Endothelial cell of umbilical vein (primary cell): Measurements from ENCODE around the gene ROBO2. TPM values are rescaled to one million over a fixed set of nuclear protein-coding genes. Genes with fewer than 3 reads are reported as not detected.

Experiments used
- BruUV-seq: library from RNA; stranded (reverse); fragments of 400-500 nt; replicated peaks from 2 replicates; lab custom pipeline; 2021; lab: Mats Ljungman, UMichigan
- CTCF ChIA-PET: fragments of 300-600, 350-600 bp; sonication (Branson Sonifier 250); formaldehyde crosslinking; loops from one replicate; lab custom pipeline; 2021; ENCODE audit warnings: antibody characterized with exemption, inconsistent platforms; lab: Charles Lee
- POLR2A ChIA-PET: fragments of 300-600, 350-600 bp; sonication (Branson Sonifier 250); formaldehyde crosslinking; loops from one replicate; lab custom pipeline; 2021; ENCODE audit warnings: antibody characterized with exemption, inconsistent platforms; lab: Charles Lee
- DNase-seq: peaks from one replicate; pipeline ENCODE4 v3.0.0-alpha.2; 2011; ENCODE audit warnings: low read depth, low spot score
- FAIRE-seq: peaks from 2 replicates; lab custom pipeline; 2011; peaks lifted over from hg19 to GRCh38; lab: Jason Lieb, UNC
- H2AFZ ChIP-seq: 2 replicates; pipeline ENCODE4 v1.6.0; 2012; ENCODE audit warnings: low read depth, low read length, control low read depth, inconsistent platforms
- H3K27ac ChIP-seq: 2 replicates; pipeline ENCODE4 v1.5.1; 2011; ENCODE audit warnings: low read depth, mild to moderate bottlenecking, control low read depth, low read length, moderate library complexity; ENCODE audit not compliant: insufficient read depth
- H3K27me3 ChIP-seq, 2 experiments: 2 replicates each; pipeline versions ENCODE4 v1.6.0 to v1.6.1; 2011; ENCODE audit warnings: low read length in 2 of 2, mixed read lengths in 1 of 2; ENCODE audit not compliant: control insufficient read depth in 2 of 2, insufficient read depth in 2 of 2
- H3K36me3 ChIP-seq, 2 experiments: 2 replicates in 1 of 2; 3 replicates in 1 of 2; pipeline ENCODE4 v1.5.1; 2011; ENCODE audit warnings: low read length in 2 of 2, mild to moderate bottlenecking in 1 of 2, moderate library complexity in 1 of 2; ENCODE audit not compliant: control insufficient read depth in 2 of 2, insufficient read depth in 2 of 2; ENCODE audit errors: extremely low read depth in 1 of 2
- H3K4me1 ChIP-seq: 3 replicates; pipeline ENCODE4 v1.5.1; 2011; ENCODE audit warnings: mild to moderate bottlenecking, low read length; ENCODE audit not compliant: control insufficient read depth, insufficient read depth; ENCODE audit errors: extremely low read depth
- H3K4me2 ChIP-seq: 2 replicates; pipeline ENCODE4 v1.6.1; 2011; ENCODE audit warnings: low read length, control low read depth, mixed read lengths; ENCODE audit not compliant: insufficient read depth
- H3K4me3 ChIP-seq, 3 experiments: fragments of 200-600 bp in 1 of 3; sonication (generic), shearing (Covaris generic) in 1 of 3; replicated peaks in 1 of 3; 2 replicates each; pipeline ENCODE4 v1.5.1; 2011 to 2016; ENCODE audit warnings: control low read depth in 3 of 3, low read length in 3 of 3, mild to moderate bottlenecking in 2 of 3, inconsistent platforms in 1 of 3, low read depth in 1 of 3, moderate library complexity in 1 of 3; ENCODE audit not compliant: insufficient read depth in 1 of 3
- H3K79me2 ChIP-seq: 2 replicates; pipeline ENCODE4 v1.6.0; 2012; ENCODE audit warnings: low read length, inconsistent platforms; ENCODE audit not compliant: control insufficient read depth, insufficient read depth
- H3K9ac ChIP-seq: replicated peaks from 2 replicates; pipeline ENCODE3; 2011; ENCODE audit warnings: low read length, control low read depth; ENCODE audit not compliant: insufficient read depth; ENCODE audit errors: extremely low read depth
- H3K9me1 ChIP-seq: replicated peaks from 3 replicates; pipeline ENCODE4 v1.6.0; 2011; ENCODE audit warnings: mild to moderate bottlenecking, low read length; ENCODE audit not compliant: control insufficient read depth, insufficient read depth; ENCODE audit errors: extremely low read depth
- H3K9me3 ChIP-seq: replicated peaks from 2 replicates; pipeline ENCODE4 v1.5.1; 2012; ENCODE audit warnings: low read length, inconsistent platforms; ENCODE audit not compliant: control insufficient read depth, insufficient read depth
- H4K20me1 ChIP-seq: replicated peaks from 2 replicates; pipeline ENCODE3; 2011; ENCODE audit warnings: mild to moderate bottlenecking, low read length; ENCODE audit not compliant: control insufficient read depth, insufficient read depth; ENCODE audit errors: extremely low read depth
- CTCF ChIP-seq, 2 donors: IDR thresholded peaks; 1 replicate in 1 of 2; 2 replicates in 1 of 2; pipeline ENCODE4 v1.5.1; 2011; ENCODE audit warnings: low read length in 2 of 2, mild to moderate bottlenecking in 2 of 2, moderate library complexity in 2 of 2, control low read depth in 1 of 2, inconsistent platforms in 1 of 2, low read depth in 1 of 2; ENCODE audit not compliant: insufficient read depth in 1 of 2; ENCODE audit errors: extremely low read depth in 1 of 2
- EZH2 ChIP-seq: IDR thresholded peaks from 2 replicates; pipeline ENCODE4 v1.6.1; 2012; ENCODE audit warnings: borderline replicate concordance, low read depth, mild to moderate bottlenecking, moderate library complexity, low read length, inconsistent platforms; ENCODE audit not compliant: severe bottlenecking
- FOS ChIP-seq: IDR thresholded peaks from 2 replicates; pipeline ENCODE4 v1.6.1; 2011; ENCODE audit warnings: mild to moderate bottlenecking, low read length, moderate library complexity, borderline replicate concordance; ENCODE audit not compliant: insufficient read depth
- GATA2 ChIP-seq: IDR thresholded peaks from 2 replicates; pipeline ENCODE4 v1.7.0; 2011; ENCODE audit warnings: low read depth, mild to moderate bottlenecking, moderate library complexity, mixed read lengths, low read length; ENCODE audit not compliant: insufficient read length, insufficient read depth
- JUN ChIP-seq: IDR thresholded peaks from 2 replicates; pipeline ENCODE4 v1.6.1; 2011; ENCODE audit warnings: borderline replicate concordance, low read depth; ENCODE audit not compliant: insufficient read length, insufficient read depth
- MAX ChIP-seq: IDR thresholded peaks from 2 replicates; pipeline ENCODE4 v1.6.1; 2011; ENCODE audit not compliant: insufficient read depth, insufficient read length
- MYC ChIP-seq: IDR thresholded peaks from one replicate; pipeline ENCODE4 v1.6.1; 2011; ENCODE audit warnings: mild to moderate bottlenecking, low read depth, low read length
- POLR2A ChIP-seq: IDR thresholded peaks from 2 replicates; pipeline ENCODE4 v1.6.1; 2012; ENCODE audit warnings: low read depth, mild to moderate bottlenecking, control low read depth, low read length
- POLR2AphosphoS5 ChIP-seq: IDR thresholded peaks from 2 replicates; pipeline ENCODE4 v1.6.1; 2012; ENCODE audit warnings: low read depth, mild to moderate bottlenecking, control low read depth, low read length, moderate library complexity; ENCODE audit not compliant: insufficient read depth
- dilution Hi-C: fragments of 300-500 bp; cut with MboI; formaldehyde crosslinking; loops from one replicate; pipeline ENCODE4 v1.15.0; 2019; ENCODE audit warnings: low sequenced_read_pairs; ENCODE audit not compliant: extremely low pct_ligation_motif_present
- intact Hi-C: fragments of 100-400 bp; cut with micrococcal nuclease; formaldehyde crosslinking; loops from one replicate; pipeline ENCODE4 v1.10.0; 2022
- polyA plus RNA-seq, 4 experiments: library from polyadenylated mRNA; depleted of rRNA in 3 of 4; stranded (reverse) in 3 of 4; unstranded in 1 of 4; fragments of >200 nt; gene quantifications; 2 replicates each; pipeline versions ENCODE4 v1.2.1 to v1.2.3, GENCODE V29; 2011 to 2012; ENCODE audit warnings: missing spikeins in 1 of 4
- total RNA-seq: library from RNA; stranded (reverse); gene quantifications from 2 replicates; pipeline ENCODE4 v1.2.3, GENCODE V29; 2021

The ROBO2 gene
- total and polyA plus RNA-seq, 2 donors (not counting 3 experiments of a cell fraction or from before 2014, with no cell fraction given): not detected

GRCh38 chr3:77427528-77427927 is 387.6 kb downstream of the ROBO2 start:
- Histone ChIP-seq H3K9ac (no peak overlapping the region), H4K20me1 (no peaks in the 10 kb centered on the region), H3K4me2 (no peak overlapping the region), H3K79me2 (no peaks in the 10 kb centered on the region), H2AFZ (no peak overlapping the region), H3K27ac (no peak overlapping the region), H3K9me1 (no peaks in the 10 kb centered on the region), H3K4me1 (no peaks in the 10 kb centered on the region), H3K4me3 (no peak overlapping the region), H3K27me3 (no peaks in the 10 kb centered on the region), H3K9me3 (no peaks in the 10 kb centered on the region), H3K36me3 (no peaks in the 10 kb centered on the region)
- dilution Hi-C loops (no loop called here), intact Hi-C loops (no loop called here)
- DNase-seq (no peak), FAIRE-seq (no peak)
- POLR2A ChIA-PET: no interaction called here
- TF ChIP-seq EZH2 (no peak), MYC (no peak), MAX (no peak), CTCF (IDR thresholded peaks at IDR 0.05; ENCODE audit: extremely low read depth in 1 of 2, insufficient read depth in 1 of 2, low read depth in 1 of 2, low read length in 2 of 2) (no peak), JUN (no peak), POLR2A (no peak), FOS (no peak), GATA2 (no peak), POLR2AphosphoS5 (no peak)
- CTCF ChIA-PET: no interaction called here
- BruUV-seq: no TSS peak
